GM12892 (cell line): ENCODE measurements around the gene OTOG.

Experiments used
- POLR2A ChIP-seq: IDR thresholded peaks from 2 replicates; pipeline ENCODE4 v1.6.1; 2011; ENCODE audit warnings: low read depth, low read length, control low read depth
- POLR2AphosphoS5 ChIP-seq: IDR thresholded peaks from 2 replicates; pipeline ENCODE4 v1.6.1; 2011; ENCODE audit warnings: low read depth, low read length, control low read depth
- TAF1 ChIP-seq: IDR thresholded peaks from 2 replicates; pipeline ENCODE4 v1.6.1; 2011; ENCODE audit warnings: low read depth, mild to moderate bottlenecking, control low read depth, low read length, borderline replicate concordance

- TF ChIP-seq POLR2A: no peak
- no peak for TF ChIP-seq POLR2AphosphoS5
- TF ChIP-seq TAF1: no peak
These were observed 34.1 kb downstream of the OTOG start for GRCh38 chr11:17581036-17581731.
